Stromal cell of bone marrow (primary cell): ENCODE measurements around the gene BMP2K.

Source experiments
- DNase-seq: peaks from one replicate; pipeline ENCODE4 v3.0.0-alpha.2; 2012; ENCODE audit warnings: low read depth

Gene BMP2K

GRCh38 chr4:78930016-78930629, 154.0 kb downstream of the BMP2K start:
- no peak for DNase-seq

- DNase-seq: no peak
Measured at GRCh38 chr4:78936989-78937388, 160.8 kb downstream of the BMP2K start.

GRCh38 chr4:78937837-78938236, 161.7 kb downstream of the BMP2K start:
- peak; percentile 26 for DNase-seq

- no peak for DNase-seq
Measured at GRCh38 chr4:78938474-78938867, 162.3 kb downstream of the BMP2K start.

GRCh38 chr4:78938868-78939666, 162.9 kb downstream of the BMP2K start, which contains the start of gene PAQR3:
TSS of gene PAQR3 (minus strand) at chr4:78939438. CDS start at chr4:78939224, 214 bp downstream.
- DNase-seq: peak; percentile 68

- no peak for DNase-seq
Measured at GRCh38 chr4:78939667-78940008, 163.5 kb downstream of the BMP2K start.

GRCh38 chr4:78940752-78941151, 164.6 kb downstream of the BMP2K start:
- DNase-seq: no peak

- no peak for DNase-seq
Measured at GRCh38 chr4:78944381-78944780, 168.2 kb downstream of the BMP2K start.

- no peak for DNase-seq
Measured at GRCh38 chr4:78945651-78946179, 169.6 kb downstream of the BMP2K start.

- DNase-seq: no peak
Measured at GRCh38 chr4:78949735-78950134, 173.6 kb downstream of the BMP2K start.

GRCh38 chr4:78951862-78952472, 175.8 kb downstream of the BMP2K start:
- DNase-seq: no peak

- DNase-seq: no peak
Measured at GRCh38 chr4:78953231-78953630, 177.1 kb downstream of the BMP2K start.

- no peak for DNase-seq
Measured at GRCh38 chr4:78953769-78954666, 177.9 kb downstream of the BMP2K start.

- no peak for DNase-seq
Measured at GRCh38 chr4:78956975-78957374, 180.8 kb downstream of the BMP2K start.

- DNase-seq: no peak
Measured at GRCh38 chr4:78960926-78961325, 184.8 kb downstream of the BMP2K start.
